SJSA1 (cell line): ENCODE measurements around the gene ZFHX2. TPM values are rescaled to one million over a fixed set of nuclear protein-coding genes. Genes with fewer than 3 reads are reported as not detected.
"Not testable (repeated sequence)": the region's sequence is repeated elsewhere in the genome, so short reads cannot be mapped to it uniquely, and the experiment has no call there.

Experiments
- DNase-seq, 2 experiments: peaks; one replicate each; pipeline ENCODE4 v3.0.0-alpha.2; 2015 to 2020; ENCODE audit warnings: low spot score in 2 of 2, low read depth in 1 of 2
- H3K27ac ChIP-seq: fragments of 250-450 bp; sonication (Bioruptor Pico); 2 replicates; pipeline ENCODE4 v1.5.1; 2020; ENCODE audit warnings: mild to moderate bottlenecking, moderate library complexity
- H3K27me3 ChIP-seq: fragments of 250-450 bp; sonication (Bioruptor Pico); replicated peaks from 2 replicates; pipeline ENCODE4 v1.5.1; 2020; ENCODE audit warnings: mild to moderate bottlenecking, moderate library complexity
- H3K36me3 ChIP-seq: fragments of 250-450 bp; sonication (Bioruptor Pico); 2 replicates; pipeline ENCODE4 v1.5.1; 2020; ENCODE audit warnings: mild to moderate bottlenecking
- H3K4me1 ChIP-seq: fragments of 250-450 bp; sonication (Bioruptor Pico); replicated peaks from 2 replicates; pipeline ENCODE4 v1.6.1; 2021; ENCODE audit warnings: mild to moderate bottlenecking
- H3K4me3 ChIP-seq: fragments of 250-450 bp; sonication (Bioruptor Pico); 2 replicates; pipeline ENCODE4 v1.5.1; 2020; ENCODE audit warnings: mild to moderate bottlenecking
- H3K9me3 ChIP-seq: fragments of 250-450 bp; sonication (Bioruptor Pico); replicated peaks from 2 replicates; pipeline ENCODE4 v1.5.1; 2020; ENCODE audit warnings: mild to moderate bottlenecking
- total RNA-seq: library from RNA; depleted of rRNA; stranded (reverse); fragments of >200 nt; shearing (Covaris generic); gene quantifications from 2 replicates; pipeline ENCODE4 v1.2.3, GENCODE V29; 2014

ZFHX2 gene
- total RNA-seq, 1 experiment from 2014 or later: not detected

GRCh38 chr14:23546450-23547035, 5.0 kb downstream of the ZFHX2 start:
- DNase-seq: no peak
- Histone ChIP-seq H3K36me3 (no peaks in the 10 kb centered on the region), H3K9me3 (no peaks in the 10 kb centered on the region), H3K4me3 (no peak overlapping the region), H3K27me3 (peaks cover 53% of the 10 kb centered on the region), H3K4me1 (peaks cover 5% of the 10 kb centered on the region), H3K27ac (no peak overlapping the region)

- DNase-seq: no peak
- Histone ChIP-seq H3K27ac (no peak overlapping the region), H3K36me3 (no peaks in the 10 kb centered on the region), H3K27me3 (peaks cover 46% of the 10 kb centered on the region), H3K4me3 (no peak overlapping the region), H3K9me3 (no peaks in the 10 kb centered on the region), H3K4me1 (no peaks in the 10 kb centered on the region)
Measured at GRCh38 chr14:23545740-23546365, 5.7 kb downstream of the ZFHX2 start.

GRCh38 chr14:23544511-23545447, 6.8 kb downstream of the ZFHX2 start:
- Histone ChIP-seq H3K36me3 (no peaks in the 10 kb centered on the region), H3K27ac (no peak overlapping the region), H3K4me3 (no peak overlapping the region), H3K27me3 (peaks cover 35% of the 10 kb centered on the region), H3K9me3 (no peaks in the 10 kb centered on the region), H3K4me1 (no peaks in the 10 kb centered on the region)
- no peak for DNase-seq

DNA sequence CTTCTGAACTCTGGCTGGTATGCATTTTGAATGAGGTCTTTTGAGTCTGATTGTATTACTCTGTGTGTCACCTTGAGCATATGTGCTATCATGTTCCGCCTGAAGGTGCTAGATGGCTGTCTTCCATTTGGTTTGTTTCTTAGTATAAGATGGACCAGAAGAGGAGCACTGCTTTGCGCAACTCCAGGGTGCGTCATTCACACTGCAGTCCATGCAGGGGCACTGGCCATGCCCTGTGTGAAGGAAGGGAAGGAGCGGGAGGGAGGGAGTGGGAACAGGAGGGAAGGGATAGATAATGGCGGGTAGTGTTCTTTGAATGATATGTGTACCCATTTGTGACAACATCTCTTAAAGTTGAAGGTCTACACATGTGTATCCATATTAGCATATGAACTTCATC, 8.2 kb downstream of the ZFHX2 start:
- no peaks in the 10 kb centered on the region for H3K4me1 ChIP-seq
- no peaks in the 10 kb centered on the region for H3K36me3 ChIP-seq
- no peaks in the 10 kb centered on the region for H3K9me3 ChIP-seq
- H3K4me3 ChIP-seq: no peak overlapping the region
- H3K27me3 ChIP-seq: peaks cover 27% of the 10 kb centered on the region
- DNase-seq: no peak
- H3K27ac ChIP-seq: no peak overlapping the region

GRCh38 chr14:23542261-23542660, 9.3 kb downstream of the ZFHX2 start:
- H3K36me3 ChIP-seq: no peaks in the 10 kb centered on the region
- H3K9me3 ChIP-seq: no peaks in the 10 kb centered on the region
- no peak for DNase-seq
- H3K27ac ChIP-seq: no peak overlapping the region
- no peak overlapping the region for H3K4me3 ChIP-seq
- peaks cover 17% of the 10 kb centered on the region for H3K27me3 ChIP-seq
- no peaks in the 10 kb centered on the region for H3K4me1 ChIP-seq

DNA sequence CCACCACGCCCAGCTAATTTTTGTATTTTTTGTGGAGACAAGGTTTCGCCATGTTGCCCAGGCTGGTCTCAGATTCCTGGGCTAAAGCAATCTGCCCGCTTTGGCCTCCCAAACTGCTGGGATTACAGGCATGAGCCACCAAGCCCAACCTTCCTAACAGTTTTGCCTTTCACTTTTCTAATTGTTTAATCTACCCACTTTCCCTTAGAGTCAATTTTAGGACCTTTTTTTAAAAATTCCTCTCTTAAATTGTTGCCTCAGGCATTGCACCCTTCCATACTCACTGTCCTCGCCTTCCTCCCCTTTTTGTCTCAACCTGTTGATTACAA, 11.5 kb downstream of the ZFHX2 start:
- DNase-seq: no peak
- H3K27ac ChIP-seq: no peak overlapping the region
- H3K4me1 ChIP-seq: no peaks in the 10 kb centered on the region
- peaks cover 7% of the 10 kb centered on the region; the same call in 1 of the 2 replicates for H3K27me3 ChIP-seq
- H3K4me3 ChIP-seq: no peak overlapping the region
- no peaks in the 10 kb centered on the region for H3K36me3 ChIP-seq
- H3K9me3 ChIP-seq: no peaks in the 10 kb centered on the region

- Histone ChIP-seq H3K27ac (no peak overlapping the region), H3K27me3 (peaks cover 7% of the 10 kb centered on the region; the same call in 1 of the 2 replicates), H3K9me3 (no peaks in the 10 kb centered on the region), H3K36me3 (no peaks in the 10 kb centered on the region), H3K4me3 (no peak overlapping the region), H3K4me1 (no peaks in the 10 kb centered on the region)
- DNase-seq: no peak
Measured at GRCh38 chr14:23539248-23540140, 12.1 kb downstream of the ZFHX2 start.

DNA sequence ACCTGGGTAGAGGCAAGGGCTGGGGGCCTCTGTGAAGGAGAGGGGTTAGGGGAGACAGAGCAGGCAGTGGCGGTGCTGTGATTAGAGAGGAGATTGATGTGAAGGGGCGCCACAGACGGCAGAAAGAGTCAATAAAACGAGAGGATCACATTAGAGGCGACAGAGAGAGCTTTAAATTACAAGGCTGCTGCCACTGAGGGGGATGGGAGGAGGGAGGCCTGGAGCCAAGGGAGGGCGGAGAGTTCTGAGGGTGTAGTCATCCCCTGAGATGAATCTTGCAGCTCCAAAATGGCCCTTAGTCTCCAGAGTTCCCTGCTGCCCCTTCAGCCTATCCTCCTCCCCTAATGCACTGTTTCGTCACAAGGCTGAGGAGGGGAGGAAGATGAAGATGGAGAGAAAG, 12.8 kb downstream of the ZFHX2 start:
- H3K9me3 ChIP-seq: no peaks in the 10 kb centered on the region
- H3K4me3 ChIP-seq: no peak overlapping the region
- peaks cover 7% of the 10 kb centered on the region; the same call in 1 of the 2 replicates for H3K27me3 ChIP-seq
- no peak overlapping the region for H3K27ac ChIP-seq
- H3K36me3 ChIP-seq: no peaks in the 10 kb centered on the region
- no peak for DNase-seq
- no peaks in the 10 kb centered on the region for H3K4me1 ChIP-seq

DNA sequence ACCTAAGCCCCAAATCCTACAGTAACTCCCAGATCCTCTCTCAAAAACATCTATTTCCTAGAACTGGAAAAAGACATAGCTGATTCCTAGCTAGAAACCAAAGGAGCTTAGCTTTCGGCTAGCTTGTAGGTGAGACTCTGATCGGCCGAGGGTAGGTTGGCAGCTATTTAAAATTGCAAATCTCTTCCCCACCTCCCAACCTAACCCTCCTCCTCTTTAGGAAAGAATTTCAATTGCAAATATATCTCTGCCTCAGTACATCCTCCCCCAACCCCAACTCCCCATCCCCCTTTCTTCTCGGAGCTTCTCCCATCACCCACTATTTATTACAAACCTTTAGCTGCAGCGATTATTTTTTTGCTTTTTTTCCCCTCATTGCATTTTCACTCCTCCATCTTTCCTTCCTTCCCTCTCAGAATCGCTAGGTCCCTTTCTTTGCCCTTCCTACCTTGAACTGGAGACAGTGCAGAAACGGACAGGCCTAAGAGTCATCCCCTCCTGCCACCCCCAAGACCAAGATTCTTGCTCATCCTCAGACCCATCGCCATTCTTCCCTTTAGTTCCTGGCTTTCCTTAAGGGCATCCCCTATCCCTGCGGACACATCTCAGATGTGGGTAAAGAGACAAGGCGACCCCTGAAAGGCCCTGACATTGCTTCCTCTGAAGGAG, 13.4 kb downstream of the ZFHX2 start:
- H3K4me1 ChIP-seq: no peaks in the 10 kb centered on the region
- H3K9me3 ChIP-seq: no peaks in the 10 kb centered on the region
- peaks cover 4% of the 10 kb centered on the region; the same call in 1 of the 2 replicates for H3K27me3 ChIP-seq
- H3K4me3 ChIP-seq: no peak overlapping the region
- H3K36me3 ChIP-seq: no peaks in the 10 kb centered on the region
- no peak for DNase-seq
- H3K27ac ChIP-seq: no peak overlapping the region

- no peak for DNase-seq
- Histone ChIP-seq H3K27ac (no peak overlapping the region), H3K9me3 (no peaks in the 10 kb centered on the region), H3K4me1 (no peaks in the 10 kb centered on the region), H3K4me3 (no peak overlapping the region), H3K27me3 (peaks cover 4% of the 10 kb centered on the region; the same call in 1 of the 2 replicates), H3K36me3 (no peaks in the 10 kb centered on the region)
Measured at GRCh38 chr14:23537351-23538049, 14.1 kb downstream of the ZFHX2 start.

DNA sequence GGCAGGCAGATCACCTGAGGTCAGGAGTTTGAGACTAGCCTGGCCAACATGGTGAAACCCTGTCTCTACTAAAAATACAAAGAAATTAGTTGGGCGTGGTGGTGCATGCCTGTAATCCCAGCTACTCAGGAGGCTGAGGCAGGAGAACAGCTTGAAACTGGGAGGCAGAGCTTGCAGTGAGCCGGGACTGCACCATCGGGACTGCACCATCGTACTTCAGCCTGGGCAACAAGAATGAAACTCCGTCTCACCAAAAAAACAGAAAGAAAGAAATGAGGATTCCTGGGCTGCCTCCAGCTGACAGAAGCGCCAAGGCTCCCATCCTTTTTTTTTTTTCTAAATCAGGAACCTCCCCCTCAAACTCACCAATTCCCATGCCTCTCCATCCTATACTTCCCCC, 14.7 kb downstream of the ZFHX2 start:
- H3K27ac ChIP-seq, H3K9me3 ChIP-seq, H3K4me1 ChIP-seq, H3K36me3 ChIP-seq, H3K27me3 ChIP-seq, H3K4me3 ChIP-seq, DNase-seq: not testable (repeated sequence)

DNA sequence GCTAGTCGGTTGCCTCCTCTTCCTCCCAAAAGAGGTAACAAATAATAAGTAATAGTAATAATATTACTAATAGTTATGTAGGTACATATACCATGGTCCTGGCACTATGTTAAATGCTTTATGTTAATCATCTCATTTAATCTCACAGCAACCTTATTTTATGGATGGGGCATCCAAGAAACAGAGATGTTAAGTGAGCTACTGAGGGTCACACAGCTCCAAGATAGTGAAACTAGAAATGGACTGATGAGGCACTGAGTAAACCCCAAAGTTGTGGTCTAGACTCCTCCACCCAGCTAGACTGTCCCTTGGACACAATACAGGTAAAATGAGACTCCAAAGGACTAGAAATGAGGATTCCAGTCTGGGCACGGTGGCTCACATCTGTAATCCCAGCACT, 15.1 kb downstream of the ZFHX2 start:
- no peak overlapping the region for H3K4me3 ChIP-seq
- H3K27me3 ChIP-seq: peaks cover 4% of the 10 kb centered on the region; the same call in 1 of the 2 replicates
- DNase-seq: no peak
- no peak overlapping the region for H3K27ac ChIP-seq
- H3K9me3 ChIP-seq: no peaks in the 10 kb centered on the region
- no peaks in the 10 kb centered on the region for H3K4me1 ChIP-seq
- H3K36me3 ChIP-seq: no peaks in the 10 kb centered on the region
